A673 (cell line): ENCODE results near the gene IQGAP3. TPM values are rescaled to one million over a fixed set of nuclear protein-coding genes. Genes with fewer than 3 reads are reported as not detected.

ENCODE experiments used
- BruUV-seq: library from RNA; stranded (reverse); fragments of 400-500 nt; replicated peaks from 2 replicates; lab custom pipeline; 2021; lab: Mats Ljungman, UMichigan
- CTCF ChIA-PET: fragments of 300-600 bp; sonication (Branson Sonifier 250); formaldehyde crosslinking; loops from one replicate; lab custom pipeline; 2022; ENCODE audit warnings: antibody characterized with exemption; lab: Charles Lee
- POLR2A ChIA-PET: fragments of 300-600 bp; sonication (Branson Sonifier 250); formaldehyde crosslinking; loops from one replicate; lab custom pipeline; 2022; ENCODE audit warnings: antibody characterized with exemption; ENCODE audit not compliant: low non-redundant PET; lab: Charles Lee
- DNase-seq: peaks from one replicate; pipeline ENCODE4 v3.0.0-alpha.2; 2015; ENCODE audit warnings: low spot score
- H3K27ac ChIP-seq: fragments of 200-600 bp; sonication (generic); 2 replicates; pipeline ENCODE4 v1.5.1; 2016; ENCODE audit warnings: mixed run types, low read depth, mild to moderate bottlenecking, mixed read lengths, antibody characterized with exemption, low read length; ENCODE audit not compliant: poor library complexity, severe bottlenecking
- H3K27me3 ChIP-seq: fragments of 200-600 bp; sonication (generic); replicated peaks from 2 replicates; pipeline ENCODE4 v1.6.1; 2017; ENCODE audit warnings: mixed run types, low read depth, mild to moderate bottlenecking, mixed read lengths, antibody characterized with exemption, low read length; ENCODE audit not compliant: insufficient read depth, poor library complexity
- H3K36me3 ChIP-seq: fragments of 200-600 bp; sonication (generic); 2 replicates; pipeline ENCODE4 v1.6.1; 2016; ENCODE audit warnings: mixed run types, mild to moderate bottlenecking, mixed read lengths, antibody characterized with exemption, low read length; ENCODE audit not compliant: insufficient read depth, poor library complexity, severe bottlenecking
- H3K4me1 ChIP-seq: fragments of 200-600 bp; sonication (generic); 2 replicates; pipeline ENCODE4 v1.6.1; 2017; ENCODE audit warnings: mixed run types, mild to moderate bottlenecking, mixed read lengths, antibody characterized with exemption, low read length; ENCODE audit not compliant: insufficient read depth, poor library complexity, severe bottlenecking
- H3K4me3 ChIP-seq: fragments of 200-600 bp; sonication (generic); 2 replicates; pipeline ENCODE4 v1.5.1; 2016; ENCODE audit warnings: low read depth, mixed run types, mild to moderate bottlenecking, mixed read lengths, low read length; ENCODE audit not compliant: poor library complexity, severe bottlenecking
- H3K9me3 ChIP-seq: fragments of 200-600 bp; sonication (generic); 2 replicates; pipeline ENCODE4 v1.6.1; 2016; ENCODE audit warnings: mixed run types, low read depth, mild to moderate bottlenecking, mixed read lengths, antibody characterized with exemption, low read length; ENCODE audit not compliant: poor library complexity, severe bottlenecking
- EZH2 ChIP-seq: fragments of 200-600 bp; sonication (generic); IDR thresholded peaks from 2 replicates; pipeline ENCODE4 v1.6.1; 2017; ENCODE audit warnings: borderline replicate concordance, low read depth, mild to moderate bottlenecking, mixed read lengths, antibody characterized with exemption, low read length; ENCODE audit not compliant: poor library complexity, severe bottlenecking
- intact Hi-C: fragments of 100-400 bp; cut with micrococcal nuclease; formaldehyde crosslinking; loops from one replicate; pipeline ENCODE4 v1.10.0; 2022; ENCODE audit not compliant: unreplicated experiment
- total RNA-seq: library from RNA; stranded (reverse); gene quantifications from 2 replicates; pipeline ENCODE4 v1.2.3, GENCODE V29; 2021
- TF ChIP-seq, protein P1 (sequence below): fragments of 300-800, 200-600 bp; sonication (generic); conservative IDR thresholded peaks from 2 replicates; pipeline ENCODE4 v1.5.1; 2017; ENCODE audit warnings: low read depth, mild to moderate bottlenecking, antibody characterized with exemption, low read length, moderate library complexity, mixed read lengths

Gene IQGAP3
- total RNA-seq, 1 experiment from 2014 or later = 37.5 TPM

DNA sequence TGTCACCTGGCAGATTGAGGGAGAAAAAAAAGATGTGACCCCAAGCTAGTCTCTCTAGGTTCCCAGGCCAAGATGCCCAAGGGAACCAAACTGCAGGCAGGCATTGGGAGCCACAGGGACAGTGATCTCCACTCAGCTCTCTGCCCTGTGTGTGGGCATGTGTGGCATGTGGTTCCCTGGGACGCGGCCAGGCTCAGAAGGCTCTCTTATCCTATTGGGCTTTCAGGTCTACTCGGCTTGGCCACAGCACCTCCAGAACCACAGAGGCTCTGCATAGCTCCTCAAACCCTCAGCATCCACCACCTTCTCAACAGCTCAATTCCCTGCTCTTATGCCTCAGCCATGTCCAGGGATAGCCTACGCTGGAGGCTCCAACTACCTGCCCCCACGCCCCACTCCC is 22.0 kb downstream of the IQGAP3 start:
- TF ChIP-seq EZH2 = no peak
- TF ChIP-seq, protein P1, sequence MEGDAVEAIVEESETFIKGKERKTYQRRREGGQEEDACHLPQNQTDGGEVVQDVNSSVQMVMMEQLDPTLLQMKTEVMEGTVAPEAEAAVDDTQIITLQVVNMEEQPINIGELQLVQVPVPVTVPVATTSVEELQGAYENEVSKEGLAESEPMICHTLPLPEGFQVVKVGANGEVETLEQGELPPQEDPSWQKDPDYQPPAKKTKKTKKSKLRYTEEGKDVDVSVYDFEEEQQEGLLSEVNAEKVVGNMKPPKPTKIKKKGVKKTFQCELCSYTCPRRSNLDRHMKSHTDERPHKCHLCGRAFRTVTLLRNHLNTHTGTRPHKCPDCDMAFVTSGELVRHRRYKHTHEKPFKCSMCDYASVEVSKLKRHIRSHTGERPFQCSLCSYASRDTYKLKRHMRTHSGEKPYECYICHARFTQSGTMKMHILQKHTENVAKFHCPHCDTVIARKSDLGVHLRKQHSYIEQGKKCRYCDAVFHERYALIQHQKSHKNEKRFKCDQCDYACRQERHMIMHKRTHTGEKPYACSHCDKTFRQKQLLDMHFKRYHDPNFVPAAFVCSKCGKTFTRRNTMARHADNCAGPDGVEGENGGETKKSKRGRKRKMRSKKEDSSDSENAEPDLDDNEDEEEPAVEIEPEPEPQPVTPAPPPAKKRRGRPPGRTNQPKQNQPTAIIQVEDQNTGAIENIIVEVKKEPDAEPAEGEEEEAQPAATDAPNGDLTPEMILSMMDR = no peak
- Histone ChIP-seq H3K9me3 (no peaks in the 10 kb centered on the region), H3K27ac (no peak overlapping the region), H3K36me3 (peaks cover 14% of the 10 kb centered on the region), H3K4me1 (no peaks in the 10 kb centered on the region), H3K4me3 (no peak overlapping the region), H3K27me3 (no peaks in the 10 kb centered on the region)
- DNase-seq = no peak
- CTCF ChIA-PET = no interaction called here
- BruUV-seq = no TSS peak
- intact Hi-C loops = no loop called here
- POLR2A ChIA-PET = interaction anchor here (0.6 kb wide), 1 partner anchor 58 kb away, joined by 3 read pairs; no protein-coding TSS in a partner anchor

DNA sequence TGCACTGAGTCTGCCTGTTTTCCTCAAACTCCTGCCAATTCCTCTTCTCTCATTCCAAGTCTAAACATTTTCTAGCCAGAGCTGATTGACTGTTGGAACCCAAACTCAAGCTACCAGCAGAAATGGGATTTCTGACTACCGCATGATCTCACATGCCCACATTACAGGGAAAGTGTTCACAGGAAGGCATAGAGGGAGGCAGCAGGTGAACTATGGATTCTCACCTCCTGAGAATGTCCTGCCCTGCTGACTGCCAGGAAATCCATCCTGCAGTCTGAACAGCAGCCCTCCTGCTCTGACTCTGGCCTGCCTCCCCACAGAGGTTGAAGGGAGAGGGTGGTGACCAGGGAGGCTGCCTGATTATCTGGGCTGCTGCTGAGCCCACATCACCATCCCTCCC is 22.5 kb downstream of the IQGAP3 start:
- no peak for TF ChIP-seq EZH2
- TF ChIP-seq, protein P1 = no peak
- Histone ChIP-seq H3K4me1 (no peaks in the 10 kb centered on the region), H3K9me3 (no peaks in the 10 kb centered on the region), H3K27me3 (no peaks in the 10 kb centered on the region), H3K36me3 (peaks cover 14% of the 10 kb centered on the region), H3K4me3 (no peak overlapping the region), H3K27ac (no peak overlapping the region)
- no TSS peak for BruUV-seq
- ChIA-PET CTCF (no interaction called here), POLR2A (interaction anchor here (0.6 kb wide), 1 partner anchor 58 kb away, joined by 3 read pairs; no protein-coding TSS in a partner anchor)
- intact Hi-C loops = no loop called here
- no peak for DNase-seq

DNA sequence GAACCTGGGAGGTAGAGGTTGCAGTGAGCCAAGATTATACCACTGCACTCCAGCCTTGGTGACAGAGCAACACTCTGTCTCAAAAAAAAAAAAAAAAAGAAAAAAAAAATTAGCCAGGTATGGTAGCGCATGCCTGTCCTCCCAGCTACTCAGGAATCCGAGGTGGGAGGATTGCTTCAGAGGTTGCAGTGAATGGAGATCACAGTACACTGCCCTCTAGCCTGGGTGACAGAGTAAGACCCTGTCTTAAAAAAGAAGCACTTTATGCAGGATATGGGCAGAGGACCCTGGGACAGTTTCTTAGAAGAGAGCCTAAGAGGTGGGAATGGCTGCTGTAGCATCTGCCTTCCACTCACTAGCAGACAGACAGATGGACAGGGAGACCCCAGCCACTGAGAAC is 23.0 kb downstream of the IQGAP3 start:
- BruUV-seq = no TSS peak
- H3K27me3 ChIP-seq = no peaks in the 10 kb centered on the region
- H3K27ac ChIP-seq = no peak overlapping the region
- no peak for TF ChIP-seq EZH2
- TF ChIP-seq, protein P1 = no peak
- H3K36me3 ChIP-seq = peaks cover 12% of the 10 kb centered on the region
- no peak overlapping the region for H3K4me3 ChIP-seq
- intact Hi-C loops = no loop called here
- no peaks in the 10 kb centered on the region for H3K4me1 ChIP-seq
- ChIA-PET POLR2A (no interaction called here), CTCF (no interaction called here)
- no peak for DNase-seq
- H3K9me3 ChIP-seq = no peaks in the 10 kb centered on the region
